ENCODE results near the gene SAMD4B.

SAMD4B gene

GRCh38 chr19:39428283-39429112 is 86.3 kb downstream of the SAMD4B start:
- DNase-seq = peak in 1 of 2 experiments; percentile 30

GRCh38 chr19:39430675-39431593 is 88.7 kb downstream of the SAMD4B start:
- no peak for DNase-seq

DNA sequence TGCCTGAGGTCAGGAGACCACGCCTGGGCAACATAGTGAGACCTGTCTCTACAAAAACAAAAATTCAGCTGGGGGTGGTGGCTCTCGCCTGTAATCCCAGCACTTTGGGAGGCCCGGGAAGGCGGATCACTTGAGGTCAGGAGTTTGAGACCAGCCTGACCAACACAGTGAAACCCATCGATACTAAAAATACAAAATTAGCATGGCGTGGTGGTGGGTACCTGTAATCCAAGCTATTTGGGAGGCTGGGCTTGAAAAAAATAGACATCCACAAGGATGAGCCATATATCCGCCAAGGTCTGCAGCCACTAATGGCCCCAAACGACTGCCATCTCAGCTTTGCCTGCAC is 90.4 kb downstream of the SAMD4B start:
- DNase-seq = no peak

DNA sequence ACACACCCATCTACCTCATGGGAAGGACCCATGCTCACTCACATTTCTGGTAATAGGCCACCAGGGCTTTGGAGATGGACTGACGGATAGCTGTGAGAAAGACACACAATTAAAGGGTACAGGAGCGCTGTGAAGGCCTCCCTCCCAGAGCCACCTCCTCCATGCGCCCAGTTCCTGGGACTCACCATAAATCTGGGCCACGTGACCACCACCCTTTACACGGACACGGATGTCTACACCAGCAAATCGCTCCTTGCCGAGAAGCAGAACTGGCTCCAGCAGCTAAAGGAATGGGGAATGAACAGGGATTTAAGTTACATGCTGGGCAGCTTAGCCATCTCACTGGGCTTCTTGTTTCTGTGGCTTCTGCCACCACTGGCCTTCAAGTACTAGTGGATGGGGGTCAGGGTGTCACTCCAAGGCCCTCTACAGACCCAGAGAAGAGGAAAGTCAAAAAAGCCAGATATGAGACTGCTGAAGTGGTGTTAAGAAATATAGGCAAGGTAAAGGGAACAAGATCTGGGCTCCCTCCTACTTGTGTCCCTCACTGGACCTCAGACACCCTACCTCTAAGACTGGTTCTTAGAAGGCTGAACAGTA is 91.4 kb downstream of the SAMD4B start:
- DNase-seq = no peak

DNA sequence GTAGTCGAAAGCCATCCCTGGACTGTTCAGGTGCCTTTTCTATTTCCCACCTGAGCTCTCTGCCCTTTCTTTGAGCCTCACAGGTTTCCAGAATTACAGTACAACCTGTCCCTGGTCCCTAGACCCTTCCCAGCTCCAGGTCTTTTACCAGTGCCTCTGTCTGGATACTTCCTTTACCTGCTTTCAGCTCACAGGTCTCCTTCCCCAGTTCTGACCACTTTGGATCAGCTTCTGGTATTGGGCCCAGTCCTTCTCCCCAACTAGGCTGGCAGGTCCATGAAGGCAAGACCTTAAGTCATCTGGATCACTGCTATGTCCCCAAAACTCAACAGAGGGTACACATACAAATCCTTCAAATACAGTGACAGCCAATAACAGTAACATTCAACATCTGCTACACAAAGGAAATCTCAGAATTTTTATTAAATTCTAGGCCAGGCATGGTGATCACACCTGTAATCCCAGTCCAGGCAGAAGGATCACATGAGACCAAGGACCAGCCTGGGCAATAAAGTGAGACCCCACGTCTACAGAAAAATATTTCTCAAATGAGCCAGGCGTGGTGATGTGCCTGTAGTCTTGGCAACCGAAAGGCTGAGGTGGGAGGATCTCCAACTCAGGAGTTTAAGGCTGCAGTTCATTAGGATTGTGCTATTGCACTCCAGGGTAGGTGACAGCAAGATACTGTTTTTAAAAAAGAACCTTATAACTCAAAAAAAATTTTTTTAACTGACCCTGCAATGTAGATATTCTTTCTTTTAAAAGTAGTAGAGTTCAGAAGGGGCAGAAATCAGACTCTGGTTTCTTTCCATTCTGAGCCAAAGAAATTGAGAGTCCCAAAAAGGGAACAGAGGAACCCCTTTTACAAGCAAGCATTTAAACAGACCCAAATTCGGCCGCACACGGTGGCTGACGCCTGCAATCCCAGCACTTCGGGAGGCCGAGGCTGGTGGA is 92.2 kb downstream of the SAMD4B start:
- no peak for DNase-seq

All from NCI-H526 (cell line).